NCI-H82 treated with DMSO at 0.1 percent for 48 hours (cell line): ENCODE data around the gene MORN3.
"Not testable (repeated sequence)": the region's sequence is repeated elsewhere in the genome, so short reads cannot be mapped to it uniquely, and the experiment has no call there.

Experiments
- DNase-seq: peaks from one replicate; lab custom pipeline; 2025; ENCODE audit not compliant: unreplicated experiment; lab: John Stamatoyannopoulos, UW

Gene MORN3

DNA sequence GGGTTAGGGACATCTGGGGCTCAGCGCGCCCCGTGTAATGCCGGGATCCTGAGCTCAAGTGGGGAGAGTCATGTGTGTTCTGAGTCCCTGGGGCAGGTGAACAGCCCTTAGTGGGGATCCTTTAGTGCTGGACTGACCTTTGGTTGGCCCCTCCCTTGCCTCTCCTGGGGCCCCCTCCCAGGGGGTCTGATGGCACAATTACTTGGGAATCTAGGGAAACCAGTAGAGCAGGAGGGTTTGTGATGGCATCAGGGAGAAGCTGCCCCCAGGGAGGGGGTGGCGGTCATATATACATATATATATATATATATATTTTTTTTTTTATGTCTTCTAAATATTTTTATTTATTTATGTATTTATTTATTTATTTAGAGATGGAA, at the start of gene MORN3:
MORN3 (minus strand) TSS at position 134 of the 380 bp plus-strand sequence. CDS start 171 bp downstream, outside the sequence.
- DNase-seq = no peak

- DNase-seq = peak; percentile 41
Observed at GRCh38 chr12:121718653-121719239, 49.3 kb upstream of the MORN3 start.

GRCh38 chr12:121717041-121717699, 47.7 kb upstream of the MORN3 start:
- no peak for DNase-seq

- DNase-seq = no peak
Observed at GRCh38 chr12:121715862-121716435, 46.5 kb upstream of the MORN3 start.

DNA sequence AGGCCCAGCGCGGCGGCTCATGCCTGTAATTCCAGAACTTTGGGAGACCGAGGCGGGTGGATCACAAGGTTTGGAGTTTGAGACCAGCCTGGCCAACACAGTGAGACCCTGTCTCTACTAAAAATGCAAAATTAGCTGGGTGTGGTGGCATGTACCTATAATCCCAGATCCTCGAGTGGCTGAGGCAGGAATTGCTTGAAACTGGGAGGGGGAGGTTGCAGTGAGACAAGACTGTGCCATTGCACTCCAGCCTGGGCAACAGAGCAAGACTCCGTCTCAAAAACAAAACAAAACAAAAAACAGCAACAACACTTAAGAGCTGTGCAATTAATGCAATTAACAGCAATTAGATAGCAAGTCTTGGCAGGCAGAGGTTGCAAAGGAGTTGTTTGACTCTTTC, 45.6 kb upstream of the MORN3 start:
- not testable (repeated sequence) for DNase-seq

- DNase-seq = no peak
Observed at GRCh38 chr12:121713793-121714192, 44.3 kb upstream of the MORN3 start.

- DNase-seq = no peak
Observed at GRCh38 chr12:121713257-121713777, 43.9 kb upstream of the MORN3 start.

- no peak for DNase-seq
Observed at GRCh38 chr12:121712461-121713256, 43.2 kb upstream of the MORN3 start, which contains the start of gene TMEM120B. Gene TMEM120B, plus strand, starts transcription at chr12:121712752. Its CDS starts 144 bp downstream, at chr12:121712896.

DNA sequence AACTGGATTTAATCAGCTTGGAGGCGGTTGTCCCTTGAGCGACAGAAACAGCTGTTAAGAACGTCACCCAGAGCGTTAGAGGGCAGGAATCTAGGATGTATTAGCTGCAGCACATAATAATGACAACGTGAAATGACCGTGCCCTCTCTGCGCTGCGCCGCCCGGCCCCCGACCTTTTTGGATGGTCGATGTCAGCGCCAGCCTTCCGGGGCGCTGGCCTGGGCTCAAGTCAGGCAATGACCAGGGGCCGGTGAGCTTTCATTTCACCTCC, 42.7 kb upstream of the MORN3 start:
- DNase-seq = peak; percentile 83

GRCh38 chr12:121711361-121712189, 42.1 kb upstream of the MORN3 start:
- DNase-seq = no peak

GRCh38 chr12:121709478-121709961, 40.1 kb upstream of the MORN3 start:
- no peak for DNase-seq

- DNase-seq = not testable (repeated sequence)
Observed at GRCh38 chr12:121709064-121709424, 39.6 kb upstream of the MORN3 start.

GRCh38 chr12:121708313-121709063, 39.0 kb upstream of the MORN3 start:
- DNase-seq = no peak

- DNase-seq = no peak
Observed at GRCh38 chr12:121705514-121705913, 36.1 kb upstream of the MORN3 start.

DNA sequence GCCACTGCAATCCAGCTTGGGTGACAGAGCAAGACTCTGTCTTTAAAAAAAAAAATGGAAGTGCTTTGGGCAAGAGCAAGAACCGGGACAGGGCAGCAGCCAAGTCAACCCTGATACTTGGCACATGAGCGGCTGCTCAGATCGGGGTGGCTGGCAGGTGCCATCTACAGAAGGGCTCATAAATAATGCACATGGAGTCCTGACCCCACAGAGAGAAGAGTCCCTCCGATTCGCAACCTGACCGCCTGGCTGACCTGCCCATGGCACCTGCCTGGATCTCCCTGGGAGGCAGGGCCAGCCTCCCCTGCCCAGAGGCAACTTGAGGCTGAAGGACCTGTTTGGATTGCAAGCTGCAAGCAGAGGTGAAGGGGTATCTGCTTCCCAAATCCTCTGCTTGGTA, 33.5 kb upstream of the MORN3 start:
- no peak for DNase-seq

GRCh38 chr12:121701667-121702277, 32.3 kb upstream of the MORN3 start:
- no peak for DNase-seq

DNA sequence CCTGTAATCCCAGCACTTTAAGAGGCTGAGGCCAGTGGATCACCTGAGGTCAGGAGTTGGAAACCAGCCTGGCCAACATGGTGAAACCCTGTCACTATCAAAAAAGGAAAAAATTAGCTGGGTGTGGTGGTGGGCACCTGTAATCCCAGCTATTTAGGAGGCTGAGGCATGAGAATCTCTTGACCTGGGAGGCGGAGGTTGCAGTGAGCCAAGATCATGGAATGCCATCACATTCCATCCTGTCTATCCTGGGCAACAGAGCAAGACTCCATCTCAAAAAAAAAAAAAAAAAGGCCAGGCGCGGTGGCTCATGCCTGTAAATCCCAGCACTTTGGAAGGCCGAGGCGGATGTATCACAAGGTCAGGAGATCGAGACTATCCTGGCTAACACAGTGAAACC, 28.4 kb upstream of the MORN3 start:
- DNase-seq = not testable (repeated sequence)

- DNase-seq = peak; percentile 19
Observed at GRCh38 chr12:121697093-121697698, 27.7 kb upstream of the MORN3 start.

GRCh38 chr12:121693155-121693687, 23.8 kb upstream of the MORN3 start:
- DNase-seq = no peak
